Activated CD8-positive, alpha-beta T cell treated with anti-CD3 and anti-CD28 coated beads for 36 hours (primary cell): ENCODE data around the gene PARM1. TPM values are rescaled to one million over a fixed set of nuclear protein-coding genes. Genes with fewer than 3 reads are reported as not detected.

Experiments
- ATAC-seq: fragments of 200-7000 bp; cut with Tn5 transposase; one replicate; pipeline ENCODE4 v1.10.0; 2021; ENCODE audit warnings: mild to moderate bottlenecking, moderate library complexity
- CTCF ChIA-PET: fragments of 350-600 bp; sonication (Branson Sonifier 250); formaldehyde crosslinking; loops from one replicate; lab custom pipeline; 2021; ENCODE audit warnings: antibody characterized with exemption; lab: Charles Lee
- POLR2A ChIA-PET: fragments of 350-600 bp; sonication (Branson Sonifier 250); formaldehyde crosslinking; loops from one replicate; lab custom pipeline; 2021; ENCODE audit warnings: antibody characterized with exemption; lab: Charles Lee
- DNase-seq: peaks from one replicate; pipeline ENCODE4 v3.0.0-alpha.2; 2020
- H3K27ac Mint-ChIP-seq: one replicate; pipeline ENCODE4 v1.8.0; 2021; ENCODE audit warnings: mild to moderate bottlenecking, mixed read lengths
- H3K27me3 Mint-ChIP-seq: one replicate; pipeline ENCODE4 v1.8.0; 2021; ENCODE audit warnings: mixed read lengths
- H3K36me3 Mint-ChIP-seq: one replicate; pipeline ENCODE4 v1.8.0; 2021; ENCODE audit warnings: low read depth, mixed read lengths
- H3K4me1 Mint-ChIP-seq: one replicate; pipeline ENCODE4 v1.8.0; 2021; ENCODE audit warnings: low read depth, mixed read lengths
- H3K4me3 Mint-ChIP-seq: one replicate; pipeline ENCODE4 v1.8.0; 2021; ENCODE audit warnings: mild to moderate bottlenecking, moderate library complexity, mixed read lengths
- H3K9me3 Mint-ChIP-seq: one replicate; pipeline ENCODE4 v1.8.0; 2021; ENCODE audit warnings: mixed read lengths
- CTCF ChIP-seq: fragments of 200-600 bp; IDR thresholded peaks from one replicate; pipeline ENCODE4 v1.8.0; 2022; ENCODE audit warnings: antibody characterized with exemption, mild to moderate bottlenecking
- intact Hi-C: fragments of 100-400 bp; cut with micrococcal nuclease; formaldehyde crosslinking; loops from one replicate; pipeline ENCODE4 v1.10.0; 2022
- total RNA-seq, 2 experiments: library from RNA; stranded (reverse); gene quantifications; one replicate each; pipeline ENCODE4 v1.2.3, GENCODE V29; 2021

Gene PARM1
- total RNA-seq, 2 experiments from 2014 or later: 0.07 TPM; not detected in 1

GRCh38 chr4:75007891-75008290 is 75.0 kb downstream of the PARM1 start:
- POLR2A ChIA-PET: no interaction called here

GRCh38 chr4:75009138-75009537 is 76.2 kb downstream of the PARM1 start:
- Mint-ChIP-seq H3K9me3 (peaks cover 7% of the 10 kb centered on the region), H3K4me3 (no peak overlapping the region), H3K4me1 (no peaks in the 10 kb centered on the region), H3K27me3 (no peaks in the 10 kb centered on the region), H3K36me3 (no peaks in the 10 kb centered on the region), H3K27ac (no peak overlapping the region)
- ATAC-seq: no peak
- no peak for TF ChIP-seq CTCF
- intact Hi-C loops: no loop called here
- no peak for DNase-seq
- ChIA-PET CTCF (no interaction called here), POLR2A (no interaction called here)

More at GRCh38 chr4:75007891-75008290, 75.0 kb downstream of the PARM1 start:
- DNase-seq (no peak), ATAC-seq (no peak)
- CTCF ChIA-PET: no interaction called here
- Mint-ChIP-seq H3K4me3 (no peak overlapping the region), H3K27ac (no peak overlapping the region), H3K9me3 (peaks cover 7% of the 10 kb centered on the region), H3K36me3 (no peaks in the 10 kb centered on the region), H3K27me3 (no peaks in the 10 kb centered on the region), H3K4me1 (no peaks in the 10 kb centered on the region)
- intact Hi-C loops: no loop called here
- no peak for TF ChIP-seq CTCF

- DNase-seq: no peak
Measured at GRCh38 chr4:75011131-75011795, 78.3 kb downstream of the PARM1 start.

GRCh38 chr4:75015627-75016026 is 82.7 kb downstream of the PARM1 start:
- TF ChIP-seq CTCF: no peak
- intact Hi-C loops: no loop called here
- DNase-seq: no peak
- no peaks in the 10 kb centered on the region for H3K36me3 Mint-ChIP-seq
- H3K27ac Mint-ChIP-seq: no peak overlapping the region
- no peaks in the 10 kb centered on the region for H3K4me1 Mint-ChIP-seq
- ChIA-PET CTCF (no interaction called here), POLR2A (no interaction called here)
- H3K27me3 Mint-ChIP-seq: no peaks in the 10 kb centered on the region
- no peak overlapping the region for H3K4me3 Mint-ChIP-seq
- no peak for ATAC-seq
- no peaks in the 10 kb centered on the region for H3K9me3 Mint-ChIP-seq

More at GRCh38 chr4:75011131-75011795, 78.3 kb downstream of the PARM1 start:
- no peak for TF ChIP-seq CTCF
- intact Hi-C loops: no loop called here
- no peaks in the 10 kb centered on the region for H3K36me3 Mint-ChIP-seq
- ATAC-seq: no peak
- ChIA-PET CTCF (no interaction called here), POLR2A (no interaction called here)
- H3K27ac Mint-ChIP-seq: no peak overlapping the region
- H3K4me3 Mint-ChIP-seq: no peak overlapping the region
- no peaks in the 10 kb centered on the region for H3K4me1 Mint-ChIP-seq
- peaks cover 5% of the 10 kb centered on the region for H3K9me3 Mint-ChIP-seq
- H3K27me3 Mint-ChIP-seq: no peaks in the 10 kb centered on the region

GRCh38 chr4:75016472-75016871 is 83.6 kb downstream of the PARM1 start:
- no peak for DNase-seq
- CTCF ChIA-PET: no interaction called here
- Mint-ChIP-seq H3K4me3 (no peak overlapping the region), H3K4me1 (no peaks in the 10 kb centered on the region), H3K9me3 (no peaks in the 10 kb centered on the region), H3K27ac (no peak overlapping the region), H3K36me3 (no peaks in the 10 kb centered on the region), H3K27me3 (no peaks in the 10 kb centered on the region)
- POLR2A ChIA-PET: no interaction called here
- no peak for ATAC-seq
- intact Hi-C loops: no loop called here
- no peak for TF ChIP-seq CTCF
